ENCODE data around the gene WEE2. TPM values are rescaled to one million over a fixed set of nuclear protein-coding genes. Genes with fewer than 3 reads are reported as not detected.
"Not testable (repeated sequence)": the region's sequence is repeated elsewhere in the genome, so short reads cannot be mapped to it uniquely, and the experiment has no call there.

WEE2 gene
- total RNA-seq, 6 experiments from 2014 or later = not detected

DNA sequence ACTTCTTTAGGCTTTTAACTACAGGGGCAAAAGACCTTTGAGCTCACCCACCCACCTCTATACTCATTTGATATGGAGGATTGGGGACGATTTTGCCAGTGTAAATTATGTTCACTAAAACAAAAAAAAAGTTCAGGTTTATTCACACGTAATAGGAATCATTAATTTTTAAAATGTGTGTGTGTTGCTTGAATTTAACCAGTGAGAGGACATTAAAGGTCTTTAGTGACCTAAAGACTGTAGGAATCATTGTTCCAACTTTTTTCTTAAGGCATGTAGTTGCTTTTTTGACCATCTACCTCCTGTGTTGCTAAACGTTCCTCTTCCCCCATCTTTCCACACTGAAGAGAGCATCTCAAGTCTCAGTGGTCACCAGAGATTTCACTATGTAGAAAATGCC, 31.1 kb downstream of the WEE2 start:
- Mint-ChIP-seq H3K4me3 (peak overlapping the region; percentile 99), H3K27me3 (ENCODE audit: insufficient read depth) (no peaks in the 10 kb centered on the region), H3K4me1 (ENCODE audit: low read depth) (peaks cover 32% of the 10 kb centered on the region), H3K36me3 (ENCODE audit: low read depth) (peaks cover 34% of the 10 kb centered on the region), H3K27ac (peak overlapping the region; percentile 42; the same call in 1 of the 2 replicates), H3K9me3 (no peaks in the 10 kb centered on the region)
- no peak for TF ChIP-seq CTCF (IDR thresholded peaks at IDR 0.05)
- DNase-seq = no peak

DNA sequence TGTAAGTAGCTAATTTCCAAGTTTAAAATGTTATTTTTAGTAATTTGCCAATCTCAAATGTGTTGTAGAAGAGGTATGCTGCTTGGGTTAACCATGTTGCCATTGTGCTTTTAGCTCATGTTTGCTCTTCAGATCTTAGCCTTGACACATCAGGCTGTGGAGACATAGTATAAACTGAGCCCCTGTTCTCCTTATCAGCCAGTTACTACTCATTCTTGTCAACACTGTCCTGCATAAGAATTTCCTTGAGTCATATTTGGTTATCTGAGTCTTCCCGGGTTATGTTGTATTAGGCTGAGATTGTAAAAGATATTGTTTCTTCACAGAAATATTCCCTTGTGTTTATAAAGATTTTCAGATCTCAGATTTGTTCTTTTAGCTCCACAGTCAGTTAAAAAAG, 34.1 kb downstream of the WEE2 start:
- Mint-ChIP-seq H3K36me3 (ENCODE audit: low read depth) (peaks cover 40% of the 10 kb centered on the region), H3K27ac (no peak overlapping the region), H3K4me3 (no peak overlapping the region), H3K27me3 (ENCODE audit: insufficient read depth) (no peaks in the 10 kb centered on the region), H3K9me3 (no peaks in the 10 kb centered on the region), H3K4me1 (ENCODE audit: low read depth) (peaks cover 28% of the 10 kb centered on the region)
- no peak for TF ChIP-seq CTCF (IDR thresholded peaks at IDR 0.05)
- no peak for DNase-seq

DNA sequence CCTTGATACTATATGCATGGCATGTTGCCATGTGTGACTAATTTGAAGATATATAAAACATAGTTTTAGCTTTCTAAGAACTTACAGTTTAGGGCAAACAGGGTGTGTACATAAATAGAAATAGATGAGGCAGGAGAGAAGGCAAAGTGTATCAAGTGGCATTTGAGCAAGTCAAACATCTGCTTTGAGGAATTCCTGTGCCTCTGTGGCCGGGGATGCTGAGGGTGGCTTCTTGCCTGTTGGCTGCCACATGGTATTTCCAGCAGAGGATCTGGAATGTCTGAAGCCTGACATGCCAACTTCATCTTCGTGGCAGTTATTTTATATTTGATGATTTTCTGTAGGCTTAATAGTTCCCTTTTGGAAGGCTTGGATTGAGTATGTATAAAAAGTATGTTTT, 36.0 kb downstream of the WEE2 start:
- H3K27me3 Mint-ChIP-seq (ENCODE audit: insufficient read depth) = no peaks in the 10 kb centered on the region
- peaks cover 15% of the 10 kb centered on the region for H3K4me1 Mint-ChIP-seq (ENCODE audit: low read depth)
- no peak overlapping the region for H3K27ac Mint-ChIP-seq
- H3K9me3 Mint-ChIP-seq = no peaks in the 10 kb centered on the region
- H3K4me3 Mint-ChIP-seq = no peak overlapping the region
- no peak for TF ChIP-seq CTCF (IDR thresholded peaks at IDR 0.05)
- no peak for DNase-seq
- H3K36me3 Mint-ChIP-seq (ENCODE audit: low read depth) = peaks cover 45% of the 10 kb centered on the region

GRCh38 chr7:141748396-141748795, 40.2 kb downstream of the WEE2 start:
- peaks cover 36% of the 10 kb centered on the region for H3K9me3 Mint-ChIP-seq
- H3K27ac Mint-ChIP-seq = no peak overlapping the region
- peaks cover 65% of the 10 kb centered on the region for H3K36me3 Mint-ChIP-seq (ENCODE audit: low read depth)

GRCh38 chr7:141751904-141752303, 43.8 kb downstream of the WEE2 start:
- Mint-ChIP-seq H3K36me3 (ENCODE audit: low read depth) (peaks cover 64% of the 10 kb centered on the region), H3K9me3 (peaks cover 37% of the 10 kb centered on the region)
- H3K27ac Mint-ChIP-seq; H3K4me1 Mint-ChIP-seq (ENCODE audit: low read depth); DNase-seq; H3K4me3 Mint-ChIP-seq; H3K27me3 Mint-ChIP-seq (ENCODE audit: insufficient read depth): not testable (repeated sequence)

More at GRCh38 chr7:141748396-141748795, 40.2 kb downstream of the WEE2 start:
- no peak for DNase-seq
- TF ChIP-seq CTCF (IDR thresholded peaks at IDR 0.05) = no peak
- H3K4me3 Mint-ChIP-seq = no peak overlapping the region
- no peaks in the 10 kb centered on the region for H3K4me1 Mint-ChIP-seq (ENCODE audit: low read depth)
- no peaks in the 10 kb centered on the region for H3K27me3 Mint-ChIP-seq (ENCODE audit: insufficient read depth)

GRCh38 chr7:141752634-141753033, 44.5 kb downstream of the WEE2 start:
- no peak overlapping the region for H3K4me3 Mint-ChIP-seq
- H3K27me3 Mint-ChIP-seq (ENCODE audit: insufficient read depth) = no peaks in the 10 kb centered on the region
- no peak for DNase-seq

More at GRCh38 chr7:141752634-141753033, 44.5 kb downstream of the WEE2 start:
- Mint-ChIP-seq H3K27ac (no peak overlapping the region), H3K9me3 (peaks cover 37% of the 10 kb centered on the region), H3K36me3 (ENCODE audit: low read depth) (peaks cover 67% of the 10 kb centered on the region), H3K4me1 (ENCODE audit: low read depth) (no peaks in the 10 kb centered on the region)
- peak; percentile 73 for TF ChIP-seq CTCF (IDR thresholded peaks at IDR 0.05)
